Measurements from ENCODE around the gene C6orf132. TPM values are rescaled to one million over a fixed set of nuclear protein-coding genes. Genes with fewer than 3 reads are reported as not detected.

The C6orf132 gene
- total and polyA plus RNA-seq, 2 of the 8 experiments (the other 6 are each of a cell fraction or from before 2014, with no cell fraction given) = 31.5 to 64.0 TPM

DNA sequence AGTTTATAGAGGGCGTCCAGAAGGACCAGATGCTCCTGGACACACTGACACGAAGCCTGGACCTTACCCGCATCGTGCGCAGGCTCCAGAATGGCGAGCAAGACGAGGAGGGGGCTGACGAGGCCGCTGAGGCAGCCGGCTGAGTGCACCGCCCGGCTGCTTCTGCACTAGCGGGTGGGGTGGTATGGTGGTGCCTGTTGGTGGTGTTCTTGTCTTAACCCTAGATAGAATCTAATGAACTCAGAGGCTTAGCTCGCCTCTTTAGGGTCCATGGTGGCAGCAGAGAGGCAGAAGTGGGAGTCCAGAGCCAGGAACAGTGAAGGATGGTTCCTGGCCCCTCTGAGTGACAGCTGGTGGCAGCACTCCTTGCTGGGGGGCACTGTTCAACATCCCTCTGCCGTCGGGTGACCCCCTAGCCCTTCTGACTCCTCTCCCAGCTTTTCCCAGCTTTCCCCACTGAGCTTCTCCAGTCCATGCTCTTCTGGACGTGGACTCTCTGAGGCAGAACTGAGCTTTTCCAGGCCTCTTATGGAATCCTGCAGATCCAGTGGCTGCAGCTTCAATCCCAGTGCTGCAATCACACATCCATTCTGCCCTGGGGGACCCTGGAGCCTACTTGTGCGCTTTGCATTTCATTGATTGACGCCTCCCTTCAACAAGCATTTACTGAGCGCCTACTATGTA, 37.0 kb upstream of the C6orf132 start (continued):
- no peak for TF ChIP-seq POU5F1 (IDR thresholded peaks at IDR 0.05; ENCODE audit: low read depth, low read length)
- TF ChIP-seq MAFK (IDR thresholded peaks at IDR 0.05; ENCODE audit: low read depth, low read length) = no peak

Measured in H1 (cell line).